GM12878 (cell line): ENCODE measurements around the gene EXOC3L1. TPM values are rescaled to one million over a fixed set of nuclear protein-coding genes. Genes with fewer than 3 reads are reported as not detected.

ENCODE experiments used
- ATAC-seq: fragments of 200-7000 bp; cut with Tn5 transposase; 3 replicates; pipeline ENCODE4 v1.9.1; 2020; ENCODE audit warnings: mild to moderate bottlenecking, moderate library complexity
- BruUV-seq: library from RNA; stranded (reverse); fragments of 400-500 nt; replicated peaks from 2 replicates; lab custom pipeline; 2021; lab: Mats Ljungman, UMichigan
- CTCF ChIA-PET: fragments of 300-600 bp; sonication (Branson Sonifier 250); formaldehyde crosslinking; extraction: SDS; loops from one replicate; lab custom pipeline; 2021; ENCODE audit warnings: inconsistent platforms; lab: Yijun Ruan, JAX
- POLR2A ChIA-PET: fragments of 350-600 bp; formaldehyde crosslinking; extraction: SDS; loops from one replicate; lab custom pipeline; 2021; ENCODE audit warnings: inconsistent platforms; lab: Charles Lee
- RAD21 ChIA-PET: fragments of 300-600 bp; sonication (Branson Sonifier 250); formaldehyde crosslinking; loops from one replicate; lab custom pipeline; 2023; ENCODE audit warnings: antibody characterized with exemption; ENCODE audit not compliant: unreplicated experiment; lab: Charles Lee
- SMC1A ChIA-PET: fragments of 300-600 bp; sonication (Branson Sonifier 250); formaldehyde crosslinking; loops from one replicate; lab custom pipeline; 2023; ENCODE audit not compliant: unreplicated experiment, uncharacterized antibody; lab: Charles Lee
- DNase-seq: peaks from one replicate; pipeline ENCODE4 v3.0.0-alpha.2; 2011; ENCODE audit warnings: low read depth, low spot score
- FAIRE-seq: peaks from 3 replicates; lab custom pipeline; 2011; peaks lifted over from hg19 to GRCh38; lab: Jason Lieb, UNC
- H2AFZ ChIP-seq: 2 replicates; pipeline ENCODE4 v1.6.0; 2011; ENCODE audit warnings: low read depth, low read length, control low read depth; ENCODE audit not compliant: control insufficient read depth
- H3K27ac ChIP-seq: 2 replicates; pipeline ENCODE4 v1.5.1; 2011; ENCODE audit warnings: control low read depth; ENCODE audit not compliant: control insufficient read depth, insufficient read depth
- H3K27me3 ChIP-seq, 2 experiments: replicated peaks in 1 of 2; 2 replicates each; pipeline versions ENCODE4 v1.6.0 to v1.6.1; 2011; ENCODE audit warnings: low read length in 1 of 2; ENCODE audit not compliant: control insufficient read depth in 2 of 2, insufficient read depth in 2 of 2
- H3K36me3 ChIP-seq, 2 experiments: 2 replicates each; pipeline ENCODE4 v1.5.1; 2011; ENCODE audit warnings: low read length in 1 of 2; ENCODE audit not compliant: control insufficient read depth in 2 of 2, insufficient read depth in 2 of 2
- H3K4me1 ChIP-seq: 2 replicates; pipeline ENCODE4 v1.6.1; 2011; ENCODE audit warnings: mild to moderate bottlenecking, low read length, moderate library complexity, mixed read lengths; ENCODE audit not compliant: control insufficient read depth, insufficient read depth
- H3K4me2 ChIP-seq: 2 replicates; pipeline ENCODE4 v1.6.0; 2011; ENCODE audit warnings: control low read depth; ENCODE audit not compliant: control insufficient read depth, insufficient read depth
- H3K4me3 ChIP-seq: fragments of 200-600 bp; sonication (generic); 2 replicates; pipeline ENCODE4 v1.5.1; 2016
- H3K79me2 ChIP-seq: 2 replicates; pipeline ENCODE4 v1.6.0; 2011; ENCODE audit warnings: low read length; ENCODE audit not compliant: control insufficient read depth, insufficient read depth
- H3K9ac ChIP-seq: 2 replicates; pipeline ENCODE4 v1.8.0; 2011; ENCODE audit warnings: low read length, control low read depth, mixed read lengths; ENCODE audit not compliant: control insufficient read depth, insufficient read depth
- H3K9me3 ChIP-seq: replicated peaks from 3 replicates; pipeline ENCODE4 v1.5.1; 2011; ENCODE audit warnings: mild to moderate bottlenecking, low read length; ENCODE audit not compliant: control insufficient read depth, insufficient read depth
- H4K20me1 ChIP-seq: 2 replicates; pipeline ENCODE4 v1.6.0; 2011; ENCODE audit not compliant: control insufficient read depth, insufficient read depth
- CREM ChIP-seq: IDR thresholded peaks from 2 replicates; pipeline ENCODE4 v1.6.1; 2014; ENCODE audit warnings: antibody characterized with exemption, low read depth
- FOXM1 ChIP-seq: IDR thresholded peaks from 2 replicates; pipeline ENCODE4 v1.6.1; 2012; ENCODE audit warnings: low read depth, mild to moderate bottlenecking, inconsistent platforms, low read length, moderate library complexity
- MEF2A ChIP-seq: IDR thresholded peaks from 2 replicates; pipeline ENCODE4 v1.6.1; 2011; ENCODE audit warnings: low read depth, mild to moderate bottlenecking, low read length, moderate library complexity; ENCODE audit not compliant: insufficient read depth
- MEF2B ChIP-seq: fragments of 450-650 bp; IDR thresholded peaks from 2 replicates; pipeline ENCODE4 v1.6.1; 2018; ENCODE audit warnings: mild to moderate bottlenecking, moderate library complexity; ENCODE audit not compliant: partially characterized antibody, poor library complexity, severe bottlenecking
- PAX5 ChIP-seq: IDR thresholded peaks from 2 replicates; pipeline ENCODE4 v1.6.1; 2011; ENCODE audit warnings: low read depth, low read length, borderline replicate concordance
- RBBP5 ChIP-seq: fragments of 200-600 bp; sonication (generic); conservative IDR thresholded peaks from 2 replicates; pipeline ENCODE4 v1.6.1; 2016
- RUNX3 ChIP-seq: IDR thresholded peaks from 2 replicates; pipeline ENCODE4 v1.6.1; 2012; ENCODE audit warnings: low read length, inconsistent platforms
- SPI1 ChIP-seq: IDR thresholded peaks from 2 replicates; pipeline ENCODE4 v1.6.1; 2011; ENCODE audit warnings: low read depth, mild to moderate bottlenecking, low read length, moderate library complexity, borderline replicate concordance; ENCODE audit not compliant: insufficient read depth
- YBX1 ChIP-seq: fragments of 450-650 bp; IDR thresholded peaks from 2 replicates; pipeline ENCODE4 v1.6.1; 2016; ENCODE audit warnings: antibody characterized with exemption
- ZNF217 ChIP-seq: fragments of 450-650 bp; IDR thresholded peaks from 2 replicates; pipeline ENCODE4 v1.6.1; 2017; ENCODE audit warnings: antibody characterized with exemption, mild to moderate bottlenecking
- ZNF384 ChIP-seq: IDR thresholded peaks from 2 replicates; pipeline ENCODE4 v1.6.1; 2012; ENCODE audit warnings: low read depth, mild to moderate bottlenecking, low read length, improper control_type of control experiment, borderline replicate concordance
- WGBS: methylation state at CpG from one replicate; pipeline ENCODE4 v1.1.6; 2016; ENCODE audit warnings: low lambda C conversion rate; ENCODE audit not compliant: insufficient replicate concordance, insufficient coverage; ENCODE audit errors: missing lambda C conversion rate; 5-methylcytosine and 5-hydroxymethylcytosine counted together
- in situ Hi-C: fragments of 300-500 bp; cut with MboI; formaldehyde crosslinking; loops from 9 replicates; pipeline ENCODE4 v1.14.3; 2018; ENCODE audit warnings: mixed read lengths
- intact Hi-C: fragments of 100-400 bp; cut with micrococcal nuclease; formaldehyde crosslinking; loops from one replicate; pipeline ENCODE4 v1.14.2; 2022; ENCODE audit not compliant: unreplicated experiment
- polyA plus RNA-seq, 11 experiments: library from polyadenylated mRNA; depleted of rRNA in 4 of 11; unstranded in 6 of 11; stranded (reverse) in 5 of 11; fragments of >200 nt; fragmentation: Nextera tagmentation in 4 of 11; fragmentation: Illumina TruSeq in 1 of 11; extraction: Ambion mirVana in 4 of 11; extraction: Trizol in 1 of 11; gene quantifications; 1 replicate in 1 of 11; 2 replicates in 10 of 11; pipeline versions ENCODE4 v1.2.1 to v1.2.3, GENCODE V29; 2011 to 2016; ENCODE audit warnings: inconsistent platforms in 2 of 11, missing spikeins in 2 of 11, low read depth in 1 of 11
- total RNA-seq, 4 experiments: library from RNA; depleted of rRNA in 3 of 4; stranded (reverse); fragments of >200 nt in 3 of 4; fragmentation: Illumina TruSeq in 1 of 4; extraction: Trizol in 1 of 4; gene quantifications; 2 replicates each; pipeline versions ENCODE4 v1.2.1 to v1.2.3, GENCODE V29; 2013 to 2021
- TF ChIP-seq, protein P1 (sequence below): IDR thresholded peaks from 2 replicates; pipeline ENCODE4 v1.6.1; 2011; ENCODE audit warnings: borderline replicate concordance, low read depth, mild to moderate bottlenecking, moderate library complexity, mixed read lengths, low read length; ENCODE audit not compliant: insufficient read depth; ENCODE audit errors: extremely low read length
- TF ChIP-seq, protein P2 (sequence below): fragments of 450-650 bp; IDR thresholded peaks from 2 replicates; pipeline ENCODE4 v1.6.1; 2017; ENCODE audit warnings: mild to moderate bottlenecking, moderate library complexity
- TF ChIP-seq, protein P3 (sequence below): IDR thresholded peaks from 2 replicates; pipeline ENCODE4 v1.6.1; 2012; ENCODE audit warnings: low read depth, low read length, improper control_type of control experiment
- TF ChIP-seq, protein P4 (sequence below): fragments of 450-650 bp; IDR thresholded peaks from 2 replicates; pipeline ENCODE4 v1.6.1; 2017; ENCODE audit warnings: borderline replicate concordance
- TF ChIP-seq, protein P5 (sequence below): fragments of 450-650 bp; IDR thresholded peaks from 2 replicates; pipeline ENCODE4 v1.6.1; 2017; ENCODE audit warnings: mild to moderate bottlenecking, low read depth, inconsistent platforms; ENCODE audit not compliant: poor library complexity, severe bottlenecking

EXOC3L1 gene
- total and polyA plus RNA-seq, 10 of the 15 experiments (the other 5 are each of a cell fraction or from before 2014, with no cell fraction given), result 0.07 to 0.42 TPM; not detected in 8

DNA sequence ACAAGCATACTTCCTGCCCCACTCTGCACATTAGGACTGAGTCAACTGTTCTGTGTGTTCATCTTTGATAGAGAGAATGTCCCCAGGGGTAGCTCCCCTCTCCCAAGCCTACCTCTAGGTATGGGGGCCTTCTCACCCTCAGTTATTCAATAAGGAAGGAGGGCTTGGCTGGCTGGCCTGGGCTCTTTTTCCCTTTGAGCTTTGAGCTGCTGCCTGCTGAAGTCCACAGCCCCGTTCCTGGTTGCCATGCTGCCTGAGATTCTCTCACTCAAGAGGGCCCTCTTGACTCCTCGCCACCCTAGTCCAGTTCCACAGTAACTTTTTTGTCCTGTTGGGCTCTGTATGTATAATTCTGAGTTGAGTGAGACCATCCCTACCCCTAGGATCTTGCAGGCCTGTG lies 44.2 kb downstream of the EXOC3L1 start:
- Histone ChIP-seq H3K27ac (no peak overlapping the region), H3K36me3 (peaks cover 31 to 33% of the 10 kb centered on the region in 2 experiments; a peak in 3 of 4 replicates), H3K27me3 (no peaks in the 10 kb centered on the region), H3K4me1 (no peaks in the 10 kb centered on the region; the same call in 1 of the 2 replicates)
- DNase-seq (no peak), FAIRE-seq (no peak)
- CTCF ChIA-PET, result interaction anchor here (2.4 to 3.1 kb wide), 2 partner anchors 10 to 128 kb away, joined by 8 to 11 read pairs; no protein-coding TSS in a partner anchor
- in situ Hi-C loops, result no loop called here
- TF ChIP-seq CREM, result no peak
- no peak for TF ChIP-seq RUNX3
- TF ChIP-seq ZNF384, result no peak
- TF ChIP-seq MEF2A, result no peak
- no peak for TF ChIP-seq YBX1
- TF ChIP-seq, protein P1, sequence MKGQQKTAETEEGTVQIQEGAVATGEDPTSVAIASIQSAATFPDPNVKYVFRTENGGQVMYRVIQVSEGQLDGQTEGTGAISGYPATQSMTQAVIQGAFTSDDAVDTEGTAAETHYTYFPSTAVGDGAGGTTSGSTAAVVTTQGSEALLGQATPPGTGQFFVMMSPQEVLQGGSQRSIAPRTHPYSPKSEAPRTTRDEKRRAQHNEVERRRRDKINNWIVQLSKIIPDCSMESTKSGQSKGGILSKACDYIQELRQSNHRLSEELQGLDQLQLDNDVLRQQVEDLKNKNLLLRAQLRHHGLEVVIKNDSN, result no peak
- TF ChIP-seq, protein P2, sequence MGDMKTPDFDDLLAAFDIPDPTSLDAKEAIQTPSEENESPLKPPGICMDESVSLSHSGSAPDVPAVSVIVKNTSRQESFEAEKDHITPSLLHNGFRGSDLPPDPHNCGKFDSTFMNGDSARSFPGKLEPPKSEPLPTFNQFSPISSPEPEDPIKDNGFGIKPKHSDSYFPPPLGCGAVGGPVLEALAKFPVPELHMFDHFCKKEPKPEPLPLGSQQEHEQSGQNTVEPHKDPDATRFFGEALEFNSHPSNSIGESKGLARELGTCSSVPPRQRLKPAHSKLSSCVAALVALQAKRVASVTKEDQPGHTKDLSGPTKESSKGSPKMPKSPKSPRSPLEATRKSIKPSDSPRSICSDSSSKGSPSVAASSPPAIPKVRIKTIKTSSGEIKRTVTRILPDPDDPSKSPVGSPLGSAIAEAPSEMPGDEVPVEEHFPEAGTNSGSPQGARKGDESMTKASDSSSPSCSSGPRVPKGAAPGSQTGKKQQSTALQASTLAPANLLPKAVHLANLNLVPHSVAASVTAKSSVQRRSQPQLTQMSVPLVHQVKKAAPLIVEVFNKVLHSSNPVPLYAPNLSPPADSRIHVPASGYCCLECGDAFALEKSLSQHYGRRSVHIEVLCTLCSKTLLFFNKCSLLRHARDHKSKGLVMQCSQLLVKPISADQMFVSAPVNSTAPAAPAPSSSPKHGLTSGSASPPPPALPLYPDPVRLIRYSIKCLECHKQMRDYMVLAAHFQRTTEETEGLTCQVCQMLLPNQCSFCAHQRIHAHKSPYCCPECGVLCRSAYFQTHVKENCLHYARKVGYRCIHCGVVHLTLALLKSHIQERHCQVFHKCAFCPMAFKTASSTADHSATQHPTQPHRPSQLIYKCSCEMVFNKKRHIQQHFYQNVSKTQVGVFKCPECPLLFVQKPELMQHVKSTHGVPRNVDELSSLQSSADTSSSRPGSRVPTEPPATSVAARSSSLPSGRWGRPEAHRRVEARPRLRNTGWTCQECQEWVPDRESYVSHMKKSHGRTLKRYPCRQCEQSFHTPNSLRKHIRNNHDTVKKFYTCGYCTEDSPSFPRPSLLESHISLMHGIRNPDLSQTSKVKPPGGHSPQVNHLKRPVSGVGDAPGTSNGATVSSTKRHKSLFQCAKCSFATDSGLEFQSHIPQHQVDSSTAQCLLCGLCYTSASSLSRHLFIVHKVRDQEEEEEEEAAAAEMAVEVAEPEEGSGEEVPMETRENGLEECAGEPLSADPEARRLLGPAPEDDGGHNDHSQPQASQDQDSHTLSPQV, result no peak
- no peak for TF ChIP-seq SPI1
- no peak for TF ChIP-seq FOXM1
- TF ChIP-seq ZNF217, result no peak
- TF ChIP-seq, protein P3, sequence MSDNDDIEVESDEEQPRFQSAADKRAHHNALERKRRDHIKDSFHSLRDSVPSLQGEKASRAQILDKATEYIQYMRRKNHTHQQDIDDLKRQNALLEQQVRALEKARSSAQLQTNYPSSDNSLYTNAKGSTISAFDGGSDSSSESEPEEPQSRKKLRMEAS, result no peak
- TF ChIP-seq, protein P4, sequence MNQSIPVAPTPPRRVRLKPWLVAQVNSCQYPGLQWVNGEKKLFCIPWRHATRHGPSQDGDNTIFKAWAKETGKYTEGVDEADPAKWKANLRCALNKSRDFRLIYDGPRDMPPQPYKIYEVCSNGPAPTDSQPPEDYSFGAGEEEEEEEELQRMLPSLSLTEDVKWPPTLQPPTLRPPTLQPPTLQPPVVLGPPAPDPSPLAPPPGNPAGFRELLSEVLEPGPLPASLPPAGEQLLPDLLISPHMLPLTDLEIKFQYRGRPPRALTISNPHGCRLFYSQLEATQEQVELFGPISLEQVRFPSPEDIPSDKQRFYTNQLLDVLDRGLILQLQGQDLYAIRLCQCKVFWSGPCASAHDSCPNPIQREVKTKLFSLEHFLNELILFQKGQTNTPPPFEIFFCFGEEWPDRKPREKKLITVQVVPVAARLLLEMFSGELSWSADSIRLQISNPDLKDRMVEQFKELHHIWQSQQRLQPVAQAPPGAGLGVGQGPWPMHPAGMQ, result no peak
- no peak for TF ChIP-seq PAX5
- TF ChIP-seq MEF2B, result no peak
- no peak for TF ChIP-seq RBBP5
- TF ChIP-seq, protein P5, sequence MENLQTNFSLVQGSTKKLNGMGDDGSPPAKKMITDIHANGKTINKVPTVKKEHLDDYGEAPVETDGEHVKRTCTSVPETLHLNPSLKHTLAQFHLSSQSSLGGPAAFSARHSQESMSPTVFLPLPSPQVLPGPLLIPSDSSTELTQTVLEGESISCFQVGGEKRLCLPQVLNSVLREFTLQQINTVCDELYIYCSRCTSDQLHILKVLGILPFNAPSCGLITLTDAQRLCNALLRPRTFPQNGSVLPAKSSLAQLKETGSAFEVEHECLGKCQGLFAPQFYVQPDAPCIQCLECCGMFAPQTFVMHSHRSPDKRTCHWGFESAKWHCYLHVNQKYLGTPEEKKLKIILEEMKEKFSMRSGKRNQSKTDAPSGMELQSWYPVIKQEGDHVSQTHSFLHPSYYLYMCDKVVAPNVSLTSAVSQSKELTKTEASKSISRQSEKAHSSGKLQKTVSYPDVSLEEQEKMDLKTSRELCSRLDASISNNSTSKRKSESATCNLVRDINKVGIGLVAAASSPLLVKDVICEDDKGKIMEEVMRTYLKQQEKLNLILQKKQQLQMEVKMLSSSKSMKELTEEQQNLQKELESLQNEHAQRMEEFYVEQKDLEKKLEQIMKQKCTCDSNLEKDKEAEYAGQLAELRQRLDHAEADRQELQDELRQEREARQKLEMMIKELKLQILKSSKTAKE, result no peak
- TF ChIP-seq, all 136 proteins: peak for 0
- H3K4me3 ChIP-seq, result no peak overlapping the region
- POLR2A ChIA-PET, result no interaction called here
- no peaks in the 10 kb centered on the region for H3K79me2 ChIP-seq
- ATAC-seq, result no peak
- H3K4me2 ChIP-seq, result no peak overlapping the region
- RAD21 ChIA-PET, result interaction anchor here (0.6 kb wide), 1 partner anchor 30 kb away, joined by 3 read pairs; no protein-coding TSS in a partner anchor
- WGBS, result 97% methylated on average over 2 of the region's 2 CpGs
- H3K9me3 ChIP-seq, result no peaks in the 10 kb centered on the region
- SMC1A ChIA-PET, result no interaction called here
- H2AFZ ChIP-seq, result no peak overlapping the region
- intact Hi-C loops, result no loop called here
- H4K20me1 ChIP-seq, result no peaks in the 10 kb centered on the region
- H3K9ac ChIP-seq, result no peak overlapping the region
- no TSS peak for BruUV-seq
